Dedifferentiated amniotic fluid mesenchymal stem cell (primary cell): Measurements from ENCODE around the gene IQSEC1.

Source experiments
- DNase-seq: peaks from one replicate; pipeline ENCODE4 v3.0.0-alpha.2; 2016; ENCODE audit errors: extremely low spot score

The IQSEC1 gene

GRCh38 chr3:13016083-13016720 lies 57.0 kb downstream of the IQSEC1 start:
- DNase-seq: no peak

- no peak for DNase-seq
Observed at GRCh38 chr3:13015286-13016082, 57.7 kb downstream of the IQSEC1 start.

DNA sequence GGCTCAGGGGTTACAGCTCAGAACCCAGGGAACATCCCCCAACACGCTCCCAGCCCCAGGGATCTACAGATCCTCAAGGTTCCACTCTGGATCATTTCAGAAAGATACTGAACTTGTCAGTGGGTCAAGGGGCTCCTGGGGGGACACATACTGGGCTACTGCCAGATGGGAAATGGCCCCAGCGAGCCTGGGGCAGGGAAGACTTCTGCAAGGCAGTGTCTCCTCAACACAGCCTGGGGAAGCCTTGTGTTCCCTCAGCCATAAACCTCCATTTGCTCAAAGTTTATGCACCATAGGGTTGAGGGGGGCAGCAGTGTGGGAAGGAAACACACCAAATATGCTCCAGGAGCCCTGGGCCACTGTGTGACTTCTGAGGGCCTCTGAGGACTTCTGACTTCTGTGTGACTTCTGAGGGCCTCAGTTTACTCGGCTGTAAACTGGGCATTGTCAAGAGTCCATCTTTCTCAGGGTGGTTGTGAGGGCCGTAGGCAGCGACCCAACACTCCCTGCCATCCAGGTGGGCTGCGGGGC lies 58.4 kb downstream of the IQSEC1 start:
- no peak for DNase-seq

DNA sequence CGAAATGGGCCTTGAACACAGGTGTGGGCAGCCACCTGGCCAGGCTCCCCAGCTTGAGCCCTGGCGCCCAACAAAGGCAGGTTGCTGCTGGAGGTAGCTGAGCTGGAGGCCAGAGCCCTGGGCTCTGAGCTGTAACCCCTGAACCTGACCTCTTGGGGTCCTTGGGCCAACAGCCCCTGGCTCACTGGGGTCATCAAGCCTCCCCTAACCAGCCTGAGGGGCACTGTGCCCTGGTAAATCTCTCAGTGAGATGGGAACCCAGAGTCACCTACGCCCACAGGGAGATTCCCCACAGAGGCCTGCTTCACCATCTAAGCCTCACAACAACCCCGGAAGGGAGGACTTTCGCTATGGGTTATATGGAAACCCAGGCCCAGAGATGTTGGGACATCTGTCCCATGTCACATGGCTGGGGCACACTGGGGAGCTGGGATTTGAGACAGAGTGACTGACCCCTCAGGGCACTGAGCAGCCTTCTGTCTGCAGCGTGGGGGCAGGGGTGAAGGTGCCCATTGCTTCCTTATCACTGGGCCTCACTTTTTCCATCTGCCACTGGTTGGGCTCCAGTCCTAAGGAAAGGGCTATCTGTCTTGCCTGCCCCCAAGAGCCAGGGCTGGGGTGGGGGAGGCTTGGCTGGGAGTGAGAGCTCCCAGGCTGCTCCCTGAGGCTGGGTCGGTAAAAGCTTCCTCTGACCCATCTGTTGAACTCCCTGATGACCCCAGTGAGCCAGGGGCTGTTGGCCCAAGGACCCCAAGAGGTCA lies 59.1 kb downstream of the IQSEC1 start:
- no peak for DNase-seq

DNA sequence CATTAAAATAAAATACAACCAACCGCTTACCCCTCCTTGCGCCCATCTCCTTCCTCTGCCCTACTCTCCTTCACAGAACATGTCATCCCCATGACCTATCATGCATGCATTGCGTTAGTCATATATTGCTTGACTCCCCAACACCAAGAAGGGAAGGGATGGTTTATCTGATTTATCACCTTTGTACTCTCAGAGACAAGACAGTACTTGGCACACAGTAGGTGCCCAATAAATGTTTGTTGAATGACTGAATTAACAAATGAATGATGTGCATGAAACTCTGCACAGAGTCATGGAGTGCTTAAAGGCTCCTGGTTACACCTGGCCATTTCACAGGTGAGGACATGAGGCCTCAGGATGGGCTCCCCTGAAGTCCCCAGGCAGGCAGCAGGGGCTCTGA lies 59.7 kb downstream of the IQSEC1 start:
- no peak for DNase-seq

- no peak for DNase-seq
Observed at GRCh38 chr3:13013151-13013561, 60.1 kb downstream of the IQSEC1 start.

DNA sequence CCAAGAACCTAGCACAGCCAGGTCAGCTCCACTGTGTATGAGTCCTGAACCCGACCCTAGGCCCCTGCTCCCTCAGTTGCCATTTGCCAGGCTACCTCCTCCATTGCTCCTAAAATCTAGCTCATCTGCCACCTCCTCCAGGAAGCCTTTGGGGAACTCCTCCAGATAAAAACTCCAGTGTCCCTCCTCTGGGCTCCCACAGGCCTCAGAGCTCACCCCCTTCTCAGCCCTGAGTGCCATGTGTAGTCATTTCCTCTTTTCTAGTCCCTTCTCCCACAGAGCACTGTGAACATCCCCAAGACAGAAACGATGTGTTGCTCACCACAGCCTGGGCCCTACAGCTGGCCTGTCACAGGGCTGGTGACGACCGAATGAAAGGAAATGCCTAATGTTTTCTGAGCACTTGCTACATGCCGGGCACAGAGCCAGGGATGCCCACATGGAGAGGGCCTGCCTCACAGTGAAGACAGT lies 61.0 kb downstream of the IQSEC1 start:
- DNase-seq: no peak

DNA sequence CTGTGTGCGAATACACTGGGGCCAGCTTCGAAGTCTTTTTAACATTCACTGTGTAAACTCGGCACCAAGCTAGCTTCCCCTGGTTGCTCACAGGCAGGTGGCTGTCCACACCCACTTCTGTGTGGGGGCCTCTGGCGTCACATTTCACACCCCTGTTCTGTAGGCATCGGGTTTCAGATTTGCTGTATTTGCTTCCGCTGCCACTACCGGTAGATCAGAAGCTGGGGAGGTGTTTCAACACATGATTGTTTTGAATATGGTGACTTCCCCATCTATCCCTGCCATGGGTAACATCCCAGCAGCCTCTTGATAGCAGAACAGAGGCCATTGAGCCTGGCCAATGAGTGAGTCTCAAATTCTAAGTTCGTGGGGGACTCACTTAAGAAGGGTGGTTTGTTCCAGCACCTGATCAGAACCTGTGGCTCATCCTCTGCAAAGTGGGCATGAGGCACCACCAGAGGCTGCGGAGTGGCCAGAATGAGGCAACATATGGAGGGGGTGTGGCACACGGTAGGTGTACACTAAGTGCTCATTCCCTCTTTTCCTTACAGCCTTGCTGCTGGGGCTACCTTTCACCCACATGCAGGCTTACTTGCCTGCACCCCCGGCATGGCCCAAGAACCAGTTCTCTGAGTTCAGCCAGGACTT lies 61.5 kb downstream of the IQSEC1 start:
- DNase-seq: no peak

DNA sequence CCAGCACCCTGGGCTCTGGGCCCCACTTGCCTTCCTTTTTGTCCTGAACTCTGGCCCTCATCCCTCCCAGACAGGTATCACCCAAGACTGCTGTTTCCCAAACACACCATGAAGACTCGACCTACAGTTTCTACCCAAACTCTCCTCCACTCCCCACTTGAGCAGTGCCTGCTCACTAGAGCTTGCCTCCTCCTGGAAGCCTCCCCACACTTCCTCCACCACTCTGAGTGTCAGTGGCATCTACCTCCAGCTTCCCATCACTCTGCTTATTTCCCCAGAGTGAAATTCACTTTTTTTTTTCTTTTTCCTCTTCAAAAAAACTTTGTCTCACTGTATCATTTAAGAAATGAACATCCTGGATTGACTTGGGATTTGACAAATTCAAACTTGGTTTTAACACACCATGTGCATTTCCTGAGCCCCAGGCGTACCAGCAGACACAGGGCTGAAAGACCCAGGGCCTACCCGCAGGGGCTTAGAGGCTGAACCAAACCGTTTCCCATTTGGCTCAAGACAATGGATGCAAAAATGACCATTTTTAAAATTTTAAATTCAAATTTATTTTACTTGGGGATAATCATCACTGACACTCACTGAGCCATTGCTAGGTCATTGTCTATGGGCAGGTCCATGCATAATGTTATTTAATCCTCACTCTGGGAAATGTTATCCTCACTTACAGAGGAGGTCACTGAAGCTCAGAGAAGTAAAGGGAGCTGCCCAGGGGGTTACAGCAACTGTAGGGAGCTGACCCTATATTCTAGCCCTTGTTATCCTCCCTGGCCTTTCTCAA lies 62.3 kb downstream of the IQSEC1 start:
- DNase-seq: no peak

GRCh38 chr3:13009946-13010315 lies 63.3 kb downstream of the IQSEC1 start:
- DNase-seq: no peak

GRCh38 chr3:13009132-13009945 lies 63.9 kb downstream of the IQSEC1 start:
- no peak for DNase-seq

- DNase-seq: no peak
Observed at GRCh38 chr3:13008155-13008995, 64.9 kb downstream of the IQSEC1 start.

DNA sequence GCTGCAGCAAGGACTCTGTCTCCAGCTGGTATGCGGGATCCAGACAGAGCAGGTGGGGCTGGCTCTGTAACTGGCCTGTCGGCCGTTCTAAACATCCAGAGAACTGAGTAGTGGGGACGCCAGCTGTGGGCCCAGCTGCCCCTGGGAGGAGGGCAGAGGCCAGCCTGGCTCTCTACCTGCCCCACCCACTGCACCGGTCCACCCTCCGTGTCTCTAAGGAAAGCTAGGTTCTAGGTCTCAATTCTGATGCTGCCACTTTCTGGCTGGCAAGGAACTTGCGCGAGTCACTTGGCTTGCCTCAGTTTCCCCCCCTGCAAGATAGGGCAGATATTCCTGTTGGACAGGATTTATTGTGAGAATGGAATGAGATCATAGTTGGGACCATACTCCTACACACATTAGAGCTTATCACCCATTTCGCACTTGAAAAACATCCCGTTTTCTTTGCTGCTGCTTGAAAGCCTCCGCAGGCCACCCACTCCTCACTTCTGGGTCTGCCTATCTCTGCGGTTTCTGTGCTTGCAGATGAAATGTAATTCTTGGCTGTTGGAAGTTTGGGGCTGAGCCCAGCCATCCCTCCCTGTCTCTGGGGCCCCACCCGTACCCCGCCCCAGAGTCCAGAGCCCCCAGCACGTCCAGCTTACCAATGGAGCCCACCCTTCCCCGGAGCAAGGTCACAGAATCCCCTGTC lies 65.8 kb downstream of the IQSEC1 start:
- no peak for DNase-seq

DNA sequence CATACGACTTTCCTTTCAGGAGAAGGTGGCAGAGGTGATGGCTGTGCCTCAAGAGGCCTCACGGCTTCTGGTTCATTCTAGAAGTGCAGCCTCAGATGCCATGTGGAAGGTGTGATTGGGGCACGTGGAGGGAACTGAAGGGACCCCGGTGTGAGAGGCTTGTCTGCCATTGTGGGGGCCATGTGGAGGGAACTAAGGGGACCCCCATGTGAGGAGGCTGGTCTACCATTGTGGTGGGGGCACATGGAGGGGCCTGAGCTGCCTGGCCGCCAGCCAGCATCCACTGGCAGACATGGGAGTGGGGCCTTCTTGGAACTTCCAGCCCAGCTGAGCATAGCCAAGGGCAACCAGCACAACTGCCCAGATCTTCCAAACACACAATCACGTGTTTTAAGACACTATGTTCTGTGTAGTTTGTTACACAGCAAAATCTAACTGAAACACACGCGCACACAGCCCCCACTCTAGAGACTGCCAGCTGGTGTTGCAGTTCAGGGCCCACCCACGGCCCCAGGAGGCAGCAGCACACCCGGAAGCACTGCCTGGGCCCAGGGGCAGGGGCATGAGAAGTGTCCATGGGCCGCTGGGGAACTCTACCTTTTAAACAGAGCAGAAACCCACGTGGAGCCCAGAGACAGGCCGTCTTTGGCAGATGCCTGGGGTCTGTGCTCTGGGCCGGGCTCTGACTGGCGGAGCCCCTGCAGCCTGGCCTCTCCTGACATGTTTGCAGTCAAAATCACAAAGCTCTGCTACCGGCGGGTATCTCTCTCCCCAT lies 66.8 kb downstream of the IQSEC1 start:
- no peak for DNase-seq

DNA sequence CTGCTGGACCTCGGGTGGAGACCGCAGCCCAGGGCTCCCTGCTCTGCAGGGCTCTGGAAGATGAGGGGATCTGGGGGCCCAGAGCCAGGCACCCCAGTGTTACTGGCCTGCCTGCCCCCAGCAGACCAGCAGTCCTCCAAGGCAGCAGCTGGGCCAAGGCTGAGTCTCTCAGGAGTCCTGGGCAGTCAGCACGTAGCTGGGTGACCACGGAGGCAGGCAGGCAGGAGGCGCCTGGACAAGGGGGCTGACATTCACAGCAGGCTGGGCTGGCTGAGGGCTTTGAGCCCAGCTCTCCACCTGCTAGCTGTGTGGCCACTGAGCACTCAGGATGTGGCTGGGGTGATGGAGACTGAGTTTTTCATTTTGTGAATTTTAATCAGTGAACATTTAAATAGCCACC lies 67.9 kb downstream of the IQSEC1 start:
- DNase-seq: no peak

DNA sequence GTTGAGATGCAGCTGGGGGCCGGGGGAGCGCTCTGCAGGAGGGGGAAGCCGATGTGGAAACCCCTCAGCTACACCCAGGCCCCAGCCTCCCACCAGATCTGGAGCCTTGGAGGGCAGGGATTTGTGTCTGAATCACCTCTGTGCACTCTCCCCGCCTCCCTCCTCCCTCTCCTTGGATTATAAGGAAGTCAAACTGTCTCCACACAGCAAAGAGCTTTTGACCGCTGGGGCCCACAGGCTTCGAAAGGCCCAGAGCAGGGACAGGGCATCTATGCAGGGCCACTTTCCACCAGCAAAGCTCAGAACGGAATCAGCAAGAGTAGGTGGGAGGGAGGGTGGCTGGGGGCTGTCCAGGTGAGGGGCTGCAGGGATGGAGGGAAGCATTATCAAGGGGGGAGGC lies 68.9 kb downstream of the IQSEC1 start:
- no peak for DNase-seq

DNA sequence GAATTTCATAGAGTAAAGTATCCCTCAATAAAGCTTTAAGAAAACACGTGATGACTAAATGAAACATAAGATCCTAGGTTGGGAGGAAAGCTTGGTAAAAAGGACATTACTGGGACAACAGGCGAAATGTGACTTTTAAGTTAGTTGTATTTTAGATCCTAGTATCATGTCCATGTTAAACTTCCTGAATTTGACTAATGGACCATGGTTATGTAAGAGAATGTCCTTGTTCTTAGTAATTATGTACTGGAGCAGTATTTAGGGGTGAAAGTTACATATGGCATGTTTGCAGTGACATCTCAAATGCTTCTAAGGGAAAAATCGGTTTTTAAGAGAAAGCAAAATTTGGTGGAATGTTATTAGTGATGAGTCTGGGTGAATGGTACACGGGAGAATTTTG lies 69.6 kb downstream of the IQSEC1 start:
- DNase-seq: no peak
